Panc1 (cell line): ENCODE measurements around the gene KLHL26. TPM values are rescaled to one million over a fixed set of nuclear protein-coding genes. Genes with fewer than 3 reads are reported as not detected.

ENCODE experiments used
- ATAC-seq: fragments of 200-7000 bp; cut with Tn5 transposase; 2 replicates; pipeline ENCODE4 v1.9.1; 2020; ENCODE audit warnings: mild to moderate bottlenecking, moderate library complexity
- BruUV-seq: library from RNA; stranded (reverse); fragments of 400-500 nt; replicated peaks from 2 replicates; lab custom pipeline; 2021; lab: Mats Ljungman, UMichigan
- CTCF ChIA-PET: fragments of 300-600 bp; sonication (Branson Sonifier 250); formaldehyde crosslinking; loops from one replicate; lab custom pipeline; 2022; ENCODE audit warnings: antibody characterized with exemption; lab: Charles Lee
- POLR2A ChIA-PET: fragments of 300-600 bp; sonication (Branson Sonifier 250); formaldehyde crosslinking; loops from one replicate; lab custom pipeline; 2022; ENCODE audit warnings: antibody characterized with exemption; lab: Charles Lee
- DNase-seq: peaks from one replicate; pipeline ENCODE4 v3.0.0-alpha.2; 2010; ENCODE audit warnings: low read depth, low spot score
- H3K27ac ChIP-seq: 2 replicates; pipeline ENCODE4 v1.5.1; 2011; ENCODE audit warnings: mild to moderate bottlenecking, low read length, inconsistent platforms
- H3K27me3 ChIP-seq: fragments of 200-500 bp; sonication (Bioruptor generic); 2 replicates; pipeline ENCODE4 v1.6.0; 2014; ENCODE audit warnings: low read length, inconsistent platforms; ENCODE audit not compliant: control insufficient read depth, insufficient read depth
- H3K36me3 ChIP-seq: fragments of 200-500 bp; sonication (Bioruptor generic); 2 replicates; pipeline ENCODE4 v1.5.1; 2014; ENCODE audit warnings: inconsistent platforms, mild to moderate bottlenecking, low read length, moderate library complexity; ENCODE audit not compliant: control insufficient read depth, insufficient read depth
- H3K4me1 ChIP-seq: 2 replicates; pipeline ENCODE4 v1.5.1; 2011; ENCODE audit warnings: inconsistent platforms, mild to moderate bottlenecking, low read length, moderate library complexity; ENCODE audit not compliant: control insufficient read depth, insufficient read depth
- H3K4me3 ChIP-seq, 2 experiments: 2 replicates each; pipeline ENCODE4 v1.5.1; 2011 to 2012; ENCODE audit warnings: low read depth in 2 of 2, low read length in 2 of 2, mild to moderate bottlenecking in 2 of 2, inconsistent platforms in 1 of 2, moderate library complexity in 1 of 2
- H3K9me3 ChIP-seq: fragments of 200-500 bp; sonication (Bioruptor generic); 2 replicates; pipeline ENCODE4 v1.5.1; 2014; ENCODE audit warnings: low read depth, mild to moderate bottlenecking, inconsistent platforms, low read length, moderate library complexity; ENCODE audit not compliant: control insufficient read depth, insufficient read depth
- CTCF ChIP-seq: fragments of 450-650 bp; IDR thresholded peaks from 2 replicates; pipeline ENCODE4 v1.5.1; 2017; ENCODE audit warnings: mild to moderate bottlenecking
- POLR2AphosphoS5 ChIP-seq: IDR thresholded peaks from 2 replicates; pipeline ENCODE4 v1.6.1; 2012; ENCODE audit warnings: mild to moderate bottlenecking, low read depth, low read length, moderate library complexity
- REST ChIP-seq, 2 experiments: IDR thresholded peaks; 2 replicates each; pipeline ENCODE4 v1.6.1; 2011 to 2012; ENCODE audit warnings: low read depth in 2 of 2, control low read depth in 1 of 2, low read length in 1 of 2, mild to moderate bottlenecking in 1 of 2, moderate library complexity in 1 of 2; ENCODE audit not compliant: insufficient read depth in 1 of 2
- SIN3A ChIP-seq: IDR thresholded peaks from 2 replicates; pipeline ENCODE4 v1.6.1; 2012; ENCODE audit warnings: low read depth, mild to moderate bottlenecking, low read length, moderate library complexity, borderline replicate concordance; ENCODE audit not compliant: insufficient read depth
- TCF7L2 ChIP-seq: IDR thresholded peaks from 2 replicates; pipeline ENCODE4 v1.6.1; 2011; ENCODE audit warnings: mild to moderate bottlenecking, low read depth, low read length, inconsistent platforms
- in situ Hi-C: cut with HindIII; loops from 2 replicates; pipeline ENCODE4 v1.10.0; 2016; ENCODE audit warnings: low sequenced_read_pairs, low pct_unique_long_range_greater_than_20kb
- intact Hi-C: fragments of 100-400 bp; cut with micrococcal nuclease; formaldehyde crosslinking; loops from one replicate; pipeline ENCODE4 v1.10.0; 2022; ENCODE audit not compliant: unreplicated experiment
- total RNA-seq: library from RNA; stranded (reverse); gene quantifications from one replicate; pipeline ENCODE4 v1.2.1, GENCODE V29; 2021; ENCODE audit not compliant: unreplicated experiment

KLHL26 gene
- total RNA-seq, 1 experiment from 2014 or later = 4.4 TPM

- H3K9me3 ChIP-seq = no peaks in the 10 kb centered on the region
- no peak overlapping the region for H3K27ac ChIP-seq
- no peak overlapping the region for H3K4me3 ChIP-seq
- ChIA-PET CTCF (no interaction called here), POLR2A (no interaction called here)
- TF ChIP-seq REST (IDR thresholded peaks at IDR 0.05; ENCODE audit: insufficient read depth in 1 of 2, low read depth in 2 of 2, low read length in 1 of 2) (no peak), SIN3A (no peak), POLR2AphosphoS5 (no peak), CTCF (no peak), TCF7L2 (no peak)
- H3K4me1 ChIP-seq = 0 out of 2 replicates have a peak, but pooled peaks cover 3% of the 10 kb centered on the region
- no TSS peak for BruUV-seq
- no peaks in the 10 kb centered on the region for H3K36me3 ChIP-seq
- in situ Hi-C loops = no loop called here
- no peaks in the 10 kb centered on the region for H3K27me3 ChIP-seq
- intact Hi-C loops = no loop called here
- DNase-seq = no peak
- ATAC-seq = no peak
Measured at GRCh38 chr19:18654469-18654868, 17.6 kb downstream of the KLHL26 start.

- TF ChIP-seq REST (IDR thresholded peaks at IDR 0.05; ENCODE audit: insufficient read depth in 1 of 2, low read depth in 2 of 2, low read length in 1 of 2) (no peak), POLR2AphosphoS5 (no peak), SIN3A (no peak), CTCF (no peak), TCF7L2 (no peak)
- H3K27me3 ChIP-seq = no peaks in the 10 kb centered on the region
- peaks cover 7% of the 10 kb centered on the region; the same call in 1 of the 2 replicates for H3K4me1 ChIP-seq
- intact Hi-C loops (no loop called here), in situ Hi-C loops (no loop called here)
- BruUV-seq = no TSS peak
- no peaks in the 10 kb centered on the region for H3K9me3 ChIP-seq
- DNase-seq = no peak
- ChIA-PET CTCF (no interaction called here), POLR2A (no interaction called here)
- no peaks in the 10 kb centered on the region for H3K36me3 ChIP-seq
- no peak overlapping the region for H3K27ac ChIP-seq
- H3K4me3 ChIP-seq = no peak overlapping the region
- no peak for ATAC-seq
Measured at GRCh38 chr19:18655173-18655844, 18.5 kb downstream of the KLHL26 start.
